ENCODE results near the gene PRUNE2.

The PRUNE2 gene

GRCh38 chr9:76630916-76631315 lies 275.0 kb downstream of the PRUNE2 start:
- H3K4me3 ChIP-seq (ENCODE audit: low read depth, low read length), result no peak overlapping the region
- TF ChIP-seq CTCF (IDR thresholded peaks at IDR 0.05; ENCODE audit: low read depth, low read length), result no peak

DNA sequence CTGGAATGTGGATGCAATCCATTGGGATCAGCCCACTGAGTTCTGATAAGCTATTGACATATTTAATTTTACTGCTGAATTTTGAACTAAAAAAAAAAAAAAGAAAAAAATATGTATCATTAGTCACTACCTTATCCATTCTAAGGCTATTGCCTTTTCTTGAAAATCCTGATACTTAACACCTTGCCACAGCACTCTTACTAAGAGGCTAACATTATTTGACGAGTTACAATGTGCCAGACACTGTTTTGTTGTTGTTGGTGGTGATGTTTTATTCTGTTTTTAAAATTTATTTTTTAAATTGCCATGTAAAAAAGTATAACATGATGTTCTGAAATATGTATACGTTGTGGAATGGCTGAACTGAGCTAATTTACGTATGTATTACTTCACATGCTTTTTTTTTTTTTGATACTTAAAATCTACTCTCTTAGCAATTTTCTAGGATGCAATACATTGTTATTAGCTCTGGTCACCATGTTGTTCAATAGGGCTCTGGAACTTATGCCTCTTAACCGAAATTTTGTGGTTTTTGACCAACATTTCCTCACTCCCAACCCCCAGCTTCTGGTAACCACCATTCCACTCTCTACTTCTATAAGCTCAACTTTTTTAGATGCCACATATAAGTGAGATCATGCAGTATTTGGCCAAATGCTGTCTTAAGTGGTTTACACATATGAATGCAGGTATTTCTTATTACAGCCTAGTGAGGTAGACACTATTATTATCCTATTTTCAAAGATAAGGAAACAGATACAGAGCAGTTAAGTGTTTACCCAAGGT lies 276.5 kb downstream of the PRUNE2 start:
- no peak for TF ChIP-seq CTCF (IDR thresholded peaks at IDR 0.05; ENCODE audit: low read depth, low read length)
- no peak overlapping the region for H3K4me3 ChIP-seq (ENCODE audit: low read depth, low read length)

DNA sequence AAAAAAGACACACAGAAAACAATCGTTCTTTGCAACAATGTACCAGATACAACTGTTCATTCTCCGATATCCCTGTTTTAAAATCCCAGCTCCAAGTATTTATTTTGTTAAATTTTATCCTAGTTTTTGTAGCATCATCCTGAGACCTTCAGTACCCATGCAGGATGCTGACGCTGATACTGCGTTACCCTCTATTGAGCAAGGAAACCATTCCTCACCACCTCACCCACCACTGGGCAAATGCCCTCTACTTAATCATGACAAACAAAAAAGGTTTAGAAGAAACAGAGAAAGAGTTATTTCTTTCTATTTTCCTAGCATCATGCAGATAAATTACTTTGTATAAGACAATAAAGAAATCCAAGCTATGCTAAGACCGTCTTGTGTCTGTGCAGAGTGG lies 277.8 kb downstream of the PRUNE2 start:
- H3K4me3 ChIP-seq (ENCODE audit: low read depth, low read length), result no peak overlapping the region
- no peak for TF ChIP-seq CTCF (IDR thresholded peaks at IDR 0.05; ENCODE audit: low read depth, low read length)

DNA sequence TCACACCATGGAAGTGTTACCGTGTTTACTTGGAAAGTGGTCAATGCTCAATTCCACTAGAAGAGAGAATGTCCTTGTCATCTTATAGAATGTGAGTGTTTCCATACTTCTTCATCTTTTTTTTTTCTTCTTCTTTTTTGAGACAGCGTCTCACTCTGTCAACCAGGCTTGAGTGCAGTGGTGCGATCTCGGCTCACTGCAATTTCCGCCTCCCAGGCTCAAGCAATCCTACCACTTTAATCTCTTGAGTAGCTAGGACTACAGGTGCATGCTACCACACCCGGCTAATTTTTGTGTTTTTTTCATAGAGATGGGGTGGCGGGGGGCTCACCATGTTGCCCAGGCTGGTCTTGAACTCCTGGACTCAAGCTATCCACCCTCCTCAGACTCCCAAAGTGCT lies 278.9 kb downstream of the PRUNE2 start:
- TF ChIP-seq CTCF (IDR thresholded peaks at IDR 0.05; ENCODE audit: low read depth, low read length), result no peak
- H3K4me3 ChIP-seq (ENCODE audit: low read depth, low read length), result no peak overlapping the region

GRCh38 chr9:76626141-76626540 lies 279.8 kb downstream of the PRUNE2 start:
- H3K4me3 ChIP-seq (ENCODE audit: low read depth, low read length), result no peak overlapping the region
- TF ChIP-seq CTCF (IDR thresholded peaks at IDR 0.05; ENCODE audit: low read depth, low read length), result no peak

DNA sequence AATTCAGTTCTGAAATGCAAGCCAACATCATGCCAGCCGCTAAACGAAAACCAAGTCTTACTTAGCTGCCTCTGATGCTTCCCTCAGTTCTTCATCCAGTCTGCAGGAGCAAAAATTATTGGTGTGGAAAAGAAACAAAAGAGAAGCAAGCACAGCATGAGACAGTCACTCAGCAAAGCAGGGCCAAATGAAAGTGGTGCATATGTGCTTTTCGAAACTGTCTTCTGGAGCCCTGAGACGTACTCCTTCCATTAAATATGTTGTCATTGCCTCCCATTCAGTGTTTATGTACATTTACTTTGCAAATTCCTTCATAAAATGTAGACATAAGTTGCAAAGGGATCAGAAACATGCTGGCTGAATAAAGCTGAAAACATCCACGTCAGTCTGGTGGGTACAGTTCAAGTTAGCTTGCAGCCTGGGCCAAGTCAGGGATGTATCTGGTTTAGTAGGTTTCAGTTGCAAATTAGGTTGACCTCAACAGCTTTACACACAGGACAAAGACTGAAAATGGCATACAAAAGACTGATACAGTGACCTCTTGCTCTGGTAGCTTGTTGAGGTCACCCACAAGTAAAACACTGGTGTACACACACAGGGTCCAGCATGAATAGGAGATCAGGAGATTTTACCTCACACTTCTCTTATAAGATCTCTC lies 281.4 kb downstream of the PRUNE2 start:
- TF ChIP-seq CTCF (IDR thresholded peaks at IDR 0.05; ENCODE audit: low read depth, low read length), result no peak
- no peak overlapping the region for H3K4me3 ChIP-seq (ENCODE audit: low read depth, low read length)

DNA sequence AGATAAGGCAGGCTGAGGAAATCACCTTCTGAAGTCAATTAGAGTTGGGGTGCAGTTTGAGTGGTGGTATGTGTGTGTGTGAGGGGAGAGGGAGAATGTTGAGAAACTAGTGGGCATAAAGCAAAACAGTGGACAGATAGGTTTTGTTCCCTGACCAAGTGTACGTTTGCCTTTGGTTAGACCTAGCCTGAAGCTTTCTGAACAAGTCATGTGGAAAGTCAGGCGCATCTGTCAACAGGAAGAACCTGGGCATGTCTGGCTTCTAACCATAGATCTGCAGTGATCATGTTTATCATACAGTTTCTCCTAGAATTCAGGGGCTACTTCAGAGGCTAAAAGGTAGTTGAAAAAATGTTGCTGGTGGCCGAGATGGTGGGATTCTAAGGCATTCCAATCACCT lies 284.9 kb downstream of the PRUNE2 start:
- TF ChIP-seq CTCF (IDR thresholded peaks at IDR 0.05; ENCODE audit: low read depth, low read length), result no peak

More for the DNA sequence above, 284.9 kb downstream of the PRUNE2 start:
- H3K4me3 ChIP-seq (ENCODE audit: low read depth, low read length), result no peak overlapping the region

Measured in WI38 (cell line).